CD4-positive, alpha-beta T cell treated with Interleukin-6 for 4 hours (primary cell): ENCODE data around the gene IL25.
"Not testable (repeated sequence)": the region's sequence is repeated elsewhere in the genome, so short reads cannot be mapped to it uniquely, and the experiment has no call there.

Source experiments
- DNase-seq: peaks from one replicate; pipeline ENCODE4 v3.0.0-alpha.2; 2020; ENCODE audit warnings: mixed read lengths

The IL25 gene

DNA sequence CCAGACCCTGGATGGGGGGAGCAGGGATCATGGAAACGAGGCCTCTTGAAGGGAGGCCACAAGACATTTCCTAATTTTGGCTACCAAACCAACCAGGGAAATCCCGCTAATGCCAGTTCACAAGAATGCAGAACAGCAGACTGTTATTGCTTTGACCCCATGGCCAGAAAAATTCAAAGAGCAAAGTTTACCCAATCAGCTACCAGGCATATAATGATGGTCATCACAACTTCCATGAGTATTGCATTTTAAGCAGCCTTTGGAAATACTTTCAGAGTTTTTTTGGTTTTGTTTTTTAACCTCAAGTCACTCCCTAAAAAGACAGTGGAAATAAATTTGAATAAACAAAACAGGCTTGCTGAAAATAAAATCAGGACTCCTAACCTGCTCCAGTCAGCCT lies at the start of gene IL25:
IL25 (plus strand) TSS at position 301 of the 400 bp plus-strand sequence.
- DNase-seq = no peak

DNA sequence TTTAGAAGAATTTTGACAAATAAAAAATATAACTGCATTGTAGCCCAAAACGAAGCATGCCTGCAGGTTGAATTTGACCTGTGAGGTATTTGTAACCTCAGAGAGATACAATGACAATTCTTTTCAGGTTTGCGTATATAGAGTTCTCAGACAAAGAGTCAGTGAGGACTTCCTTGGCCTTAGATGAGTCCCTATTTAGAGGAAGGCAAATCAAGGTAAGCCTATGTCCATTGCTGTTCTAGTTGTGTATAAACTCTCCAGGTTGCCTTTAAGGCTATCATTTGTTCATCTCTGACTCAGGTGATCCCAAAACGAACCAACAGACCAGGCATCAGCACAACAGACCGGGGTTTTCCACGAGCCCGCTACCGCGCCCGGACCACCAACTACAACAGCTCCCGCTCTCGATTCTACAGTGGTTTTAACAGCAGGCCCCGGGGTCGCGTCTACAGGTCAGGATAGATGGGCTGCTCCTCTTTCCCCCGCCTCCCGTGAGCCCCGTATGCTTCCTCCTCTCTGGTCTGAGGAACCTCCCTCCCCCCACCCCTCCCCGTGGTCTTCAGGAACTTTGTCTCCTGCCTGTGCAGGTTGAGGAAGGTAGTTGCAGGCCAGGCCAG lies 48.7 kb upstream of the IL25 start:
- DNase-seq = no peak

DNA sequence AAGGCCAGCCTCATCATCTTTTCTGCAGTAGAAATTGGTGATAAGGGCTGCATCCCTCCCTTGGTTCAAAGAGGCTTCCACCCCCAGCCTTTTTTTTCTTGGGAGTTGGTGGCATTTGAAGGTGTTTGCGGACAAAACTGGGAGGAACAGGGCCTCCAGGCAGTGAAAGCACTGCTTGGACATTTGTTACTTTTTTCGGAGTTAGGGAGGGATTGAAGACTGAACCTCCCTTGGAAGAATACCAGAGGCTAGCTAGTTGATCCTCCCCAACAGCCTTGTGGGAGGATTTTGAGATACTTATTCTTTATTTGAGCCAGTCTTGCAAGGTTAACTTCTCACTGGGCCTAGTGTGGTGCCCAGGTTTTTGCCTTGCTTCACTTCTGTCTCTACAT lies 48.2 kb upstream of the IL25 start:
- no peak for DNase-seq

DNA sequence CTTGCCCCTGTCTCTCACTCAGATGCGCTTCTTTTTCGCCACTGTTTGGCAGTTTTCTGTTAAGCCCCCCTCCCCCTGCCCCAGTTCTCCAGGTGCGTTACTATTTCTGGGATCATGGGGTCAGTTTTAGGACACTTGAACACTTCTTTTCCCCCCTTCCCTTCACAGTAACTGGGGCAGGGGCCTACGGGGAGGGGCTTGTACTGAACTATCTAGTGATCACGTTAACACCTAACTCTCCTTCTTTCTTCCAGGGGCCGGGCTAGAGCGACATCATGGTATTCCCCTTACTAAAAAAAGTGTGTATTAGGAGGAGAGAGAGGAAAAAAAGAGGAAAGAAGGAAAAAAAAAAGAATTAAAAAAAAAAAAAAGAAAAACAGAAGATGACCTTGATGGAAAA lies 47.6 kb upstream of the IL25 start:
- no peak for DNase-seq

DNA sequence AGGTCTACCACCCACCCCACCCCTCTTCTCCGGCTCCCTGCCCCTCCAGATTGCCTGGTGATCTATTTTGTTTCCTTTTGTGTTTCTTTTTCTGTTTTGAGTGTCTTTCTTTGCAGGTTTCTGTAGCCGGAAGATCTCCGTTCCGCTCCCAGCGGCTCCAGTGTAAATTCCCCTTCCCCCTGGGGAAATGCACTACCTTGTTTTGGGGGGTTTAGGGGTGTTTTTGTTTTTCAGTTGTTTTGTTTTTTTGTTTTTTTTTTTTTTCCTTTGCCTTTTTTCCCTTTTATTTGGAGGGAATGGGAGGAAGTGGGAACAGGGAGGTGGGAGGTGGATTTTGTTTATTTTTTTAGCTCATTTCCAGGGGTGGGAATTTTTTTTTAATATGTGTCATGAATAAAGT lies 46.9 kb upstream of the IL25 start:
- not testable (repeated sequence) for DNase-seq

DNA sequence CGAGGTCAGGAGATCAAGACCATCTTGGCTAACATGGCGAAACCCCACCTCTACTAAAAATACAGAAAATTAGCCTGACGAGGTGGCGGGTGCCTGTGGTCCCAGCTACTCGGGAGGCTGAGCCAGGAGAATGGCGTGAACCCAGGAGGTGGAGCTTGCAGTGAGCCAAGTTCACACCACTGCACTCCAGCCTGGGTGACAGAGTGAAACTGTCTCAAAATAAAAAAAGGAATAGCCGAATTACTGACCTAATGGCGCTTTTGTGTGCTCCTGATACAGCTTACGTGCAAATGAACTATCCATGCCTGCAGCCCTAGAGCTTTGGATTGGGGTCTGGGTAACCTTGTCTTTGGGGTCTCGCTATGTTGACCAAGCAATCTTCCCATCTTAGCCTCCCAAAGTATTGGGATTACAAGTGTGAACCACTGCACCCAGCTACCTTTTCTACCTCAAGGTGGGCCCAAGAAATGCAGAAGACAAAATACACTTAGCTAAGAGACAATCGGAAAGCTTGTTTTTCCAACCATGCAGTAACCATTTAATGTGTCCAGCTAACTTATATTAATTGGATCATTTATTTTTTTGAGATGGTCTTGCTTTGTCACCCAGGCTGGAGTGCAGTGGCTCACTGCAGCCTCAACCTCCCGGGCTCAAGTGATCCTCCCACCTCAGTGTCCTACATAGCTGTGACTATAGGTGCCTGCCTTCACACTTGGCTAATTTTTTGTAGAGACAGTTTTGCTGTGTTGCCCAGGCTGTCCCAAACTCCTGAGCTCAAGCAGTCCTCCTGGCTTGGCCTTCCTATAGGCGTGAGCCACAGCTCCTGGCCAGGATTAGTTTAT lies 45.9 kb upstream of the IL25 start:
- no peak for DNase-seq

DNA sequence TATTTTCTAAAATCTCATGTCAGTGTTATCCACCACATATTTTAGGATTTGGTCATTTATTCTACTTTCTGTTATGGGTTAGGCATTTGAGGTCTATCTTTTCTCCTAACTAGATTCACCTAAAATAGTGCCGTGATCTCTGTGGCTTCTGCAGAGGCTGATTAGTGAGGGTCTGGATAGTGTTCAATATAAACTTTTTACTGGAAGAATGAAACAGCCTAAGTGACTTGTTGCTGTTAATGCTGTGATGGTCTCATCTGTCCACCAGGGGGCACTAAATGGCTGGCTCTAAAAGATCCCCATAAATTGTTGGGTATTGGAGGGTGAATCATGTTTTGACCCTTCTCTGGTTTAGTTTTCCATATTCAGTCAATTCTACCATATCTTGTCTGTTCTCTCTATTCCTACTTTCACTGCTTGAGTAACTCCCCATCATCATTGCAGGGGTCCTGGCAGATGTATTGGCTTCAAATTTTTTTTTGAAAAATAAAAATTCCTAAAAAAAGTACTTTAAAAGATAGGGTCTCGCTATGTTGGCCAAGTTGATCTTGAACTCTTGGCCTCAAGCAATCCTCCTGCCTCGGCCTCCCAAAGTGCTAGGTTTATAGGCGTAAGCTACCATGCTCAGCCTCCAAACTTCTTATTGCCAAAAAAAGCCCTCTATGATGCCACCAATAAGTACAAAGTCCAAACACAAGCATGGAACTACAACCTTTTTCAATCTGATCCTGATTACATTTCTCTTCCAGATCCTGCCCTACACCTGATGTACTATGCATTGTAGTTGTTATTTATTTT lies 44.5 kb upstream of the IL25 start:
- DNase-seq = peak; percentile 75

DNA sequence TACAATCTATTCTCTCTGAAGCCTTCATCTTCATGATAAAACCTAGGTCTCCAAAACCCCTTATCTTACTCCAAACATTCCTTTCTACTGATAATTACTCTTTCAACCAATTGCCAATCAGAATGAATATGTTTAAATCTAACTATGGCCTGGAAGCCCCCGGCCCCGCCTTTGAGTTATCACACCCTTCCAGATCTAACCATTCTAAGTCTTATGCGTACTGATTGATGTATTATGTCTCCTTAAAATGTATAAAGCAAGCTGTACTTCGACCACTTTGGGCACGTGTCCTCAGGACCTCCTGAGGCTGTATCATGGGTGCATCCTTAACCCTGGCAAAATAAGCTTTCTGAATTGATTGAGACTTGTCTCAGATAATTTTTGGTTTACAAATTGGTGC lies 37.0 kb upstream of the IL25 start:
- no peak for DNase-seq

DNA sequence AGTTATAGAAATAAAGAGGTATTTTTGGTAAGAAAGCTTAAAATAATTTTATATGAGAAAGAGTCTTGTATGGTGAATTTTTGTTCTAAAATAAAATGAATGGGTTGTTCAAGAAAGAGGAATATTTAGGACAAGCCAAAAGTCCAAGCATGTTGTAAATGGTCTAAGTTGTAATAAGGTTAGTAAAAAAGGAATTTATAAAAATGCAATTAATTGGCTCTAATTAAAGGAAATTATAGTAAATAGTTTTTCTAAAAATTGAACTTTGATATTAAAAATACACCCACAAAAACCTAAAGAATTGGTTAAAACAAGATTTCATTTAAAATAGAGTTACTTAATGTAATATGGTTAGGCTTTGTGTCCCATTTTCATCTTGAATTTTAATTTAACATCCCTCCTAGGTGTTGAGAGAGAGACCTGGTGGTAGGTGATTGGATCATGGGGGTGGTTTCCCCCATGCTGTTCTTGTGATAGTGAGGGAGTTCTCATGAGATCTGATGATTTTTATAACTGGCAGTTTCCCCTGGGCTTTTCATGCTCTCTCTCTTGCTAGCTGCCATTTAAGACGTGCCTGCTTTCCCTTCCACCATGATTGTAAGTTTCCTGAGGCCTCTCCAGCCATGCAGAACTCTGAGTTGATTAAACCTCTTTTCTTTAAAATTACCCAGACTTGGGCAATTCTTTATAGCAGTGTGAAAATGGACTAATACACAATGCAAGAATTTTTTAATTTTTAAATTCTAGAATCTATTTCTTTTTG lies 32.9 kb upstream of the IL25 start:
- no peak for DNase-seq

DNA sequence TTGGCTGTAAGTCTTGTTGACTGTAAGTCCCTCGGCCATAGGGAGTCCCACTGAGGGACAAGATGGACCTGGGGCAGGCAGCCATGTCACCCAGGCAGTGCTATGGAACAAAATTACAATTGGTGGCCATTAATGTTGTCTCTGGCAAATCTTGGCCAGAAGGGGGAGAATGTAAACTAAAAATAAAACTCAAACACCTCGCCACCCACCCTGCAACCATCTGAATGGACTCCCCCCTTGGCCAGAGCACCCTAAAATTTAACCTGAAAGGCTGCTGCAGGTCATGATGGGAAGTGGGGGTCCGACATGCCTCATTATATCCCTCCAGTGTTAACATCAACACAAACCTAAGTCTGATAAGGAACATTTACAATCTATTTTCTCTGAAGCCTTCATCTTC lies 28.1 kb upstream of the IL25 start:
- no peak for DNase-seq

DNA sequence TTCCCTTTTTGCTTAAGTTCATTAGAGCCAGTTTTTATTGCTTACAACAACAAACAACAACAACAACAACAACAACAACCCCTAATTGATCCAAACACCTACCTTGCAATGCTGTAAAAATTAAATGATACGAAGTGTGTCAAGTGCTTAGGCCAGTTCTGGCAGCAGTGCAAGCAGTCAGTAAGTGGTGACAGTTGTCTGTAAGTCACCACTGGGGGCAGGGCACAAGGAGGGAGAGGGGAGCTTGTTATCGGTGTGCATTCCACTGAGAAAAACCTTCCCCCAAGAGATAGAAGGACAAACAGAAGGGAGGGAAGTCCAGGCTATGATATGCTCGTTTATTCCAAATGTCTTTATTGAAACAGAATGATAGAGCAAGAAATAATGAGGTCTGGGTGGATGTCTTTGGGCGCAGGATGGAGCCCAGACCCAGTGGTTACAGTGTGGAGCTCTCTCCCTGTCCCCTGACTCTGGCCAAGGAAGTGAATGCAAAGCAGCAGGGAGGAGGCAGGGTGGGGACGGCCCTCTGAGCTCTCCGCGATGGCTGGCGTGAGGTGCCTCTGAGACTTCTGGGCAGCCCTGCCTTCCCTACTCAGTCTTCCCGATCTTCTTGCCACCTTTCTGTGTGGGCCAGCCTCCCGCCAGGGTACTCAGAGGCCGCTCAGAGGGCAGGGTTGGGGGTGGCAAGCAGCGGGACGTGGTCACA lies 26.5 kb upstream of the IL25 start:
- no peak for DNase-seq

DNA sequence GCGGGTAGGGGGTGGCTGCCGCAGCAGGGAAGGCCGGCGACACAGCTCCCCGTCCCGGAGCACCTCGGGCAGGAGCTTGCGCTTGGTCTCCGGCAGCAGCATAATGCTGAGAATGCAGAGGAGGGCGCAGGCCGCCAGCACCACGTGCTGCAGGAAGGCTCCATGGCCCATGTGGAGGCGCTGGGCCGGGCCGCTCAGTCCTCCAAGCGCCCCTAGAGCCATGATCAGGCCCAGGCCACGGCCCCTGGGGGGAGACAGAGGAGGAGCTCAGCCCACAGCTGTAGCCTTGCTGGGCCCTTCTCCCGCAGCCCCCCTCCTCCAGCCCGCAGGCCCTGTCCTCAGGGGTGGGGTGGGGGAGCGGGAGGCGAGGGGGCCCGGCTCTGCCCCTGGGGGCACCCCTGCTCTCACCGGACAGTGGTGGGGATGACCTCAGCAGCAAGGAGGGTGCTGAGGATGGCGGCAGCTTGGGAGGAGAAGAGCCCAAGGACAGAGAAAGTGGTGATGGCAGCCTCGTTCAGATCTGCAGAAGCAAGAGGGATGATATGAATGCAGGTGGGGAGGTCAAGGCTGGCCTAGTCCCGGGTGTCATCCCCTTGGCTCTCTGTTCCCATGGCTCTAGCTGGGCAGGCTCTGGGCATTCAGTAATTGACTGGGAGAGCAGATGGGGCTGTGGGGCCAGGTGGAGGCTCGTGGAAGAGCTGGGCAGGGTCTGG lies 25.8 kb upstream of the IL25 start:
- DNase-seq = no peak

DNA sequence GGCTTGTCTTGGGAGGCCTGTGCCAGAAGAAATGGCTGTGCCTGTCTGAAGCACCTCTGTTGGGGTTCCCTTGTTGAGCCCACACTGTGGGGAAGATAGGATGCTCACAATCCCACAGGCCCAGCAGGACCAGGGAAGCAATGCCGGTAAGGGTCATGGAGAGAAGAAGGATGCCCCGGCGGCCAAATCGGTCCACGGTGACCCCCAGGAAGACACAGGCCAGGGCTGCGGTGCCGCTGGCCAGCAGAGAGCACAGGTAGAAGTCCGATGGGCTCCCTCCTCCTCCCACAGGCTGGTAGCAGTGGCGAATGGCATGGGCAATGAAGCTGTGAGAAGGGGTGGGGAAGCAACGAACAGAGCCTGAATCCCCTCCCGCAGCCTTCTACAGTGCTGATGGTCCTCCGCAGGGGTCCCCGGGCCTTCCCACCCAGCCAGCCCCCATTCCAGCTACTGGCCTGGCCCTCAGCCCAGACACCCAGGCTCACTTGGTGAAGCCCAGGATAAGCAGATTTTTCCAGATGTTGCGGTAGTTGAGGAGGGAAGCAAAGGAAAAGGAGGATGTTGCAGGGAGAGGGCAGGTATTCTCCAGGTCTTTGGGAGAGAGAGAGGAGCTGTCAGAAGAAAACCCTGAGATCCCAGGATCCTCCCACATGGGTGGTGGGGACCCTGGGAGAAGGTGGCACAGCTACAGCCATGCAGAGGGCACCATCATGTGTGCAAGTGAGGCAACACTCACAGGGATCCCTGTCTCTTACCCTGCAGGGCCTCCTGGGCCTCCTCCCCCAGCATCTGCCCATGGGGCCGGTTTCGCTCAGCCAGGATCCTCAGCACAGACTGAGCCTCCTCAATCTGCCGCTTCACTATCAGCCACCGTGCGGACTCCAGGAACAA lies 25.0 kb upstream of the IL25 start:
- no peak for DNase-seq

DNA sequence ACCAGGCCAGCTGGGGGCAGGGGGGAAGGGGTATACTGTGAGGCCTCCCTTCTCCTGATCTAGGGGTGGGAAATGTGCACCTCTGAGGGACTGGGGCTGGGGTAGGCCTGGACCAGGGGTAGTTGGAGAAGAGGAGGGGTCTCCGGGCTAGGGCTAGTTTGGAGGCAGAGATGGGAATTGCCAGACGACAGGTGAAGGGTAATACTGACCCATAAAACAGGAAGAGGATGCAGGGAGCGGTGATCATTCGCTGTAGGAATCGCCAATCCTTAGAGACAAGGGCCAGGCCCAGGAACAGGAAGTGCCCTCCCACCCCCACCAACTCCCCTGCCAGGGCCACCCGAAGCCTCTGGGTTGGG lies 24.3 kb upstream of the IL25 start:
- no peak for DNase-seq

DNA sequence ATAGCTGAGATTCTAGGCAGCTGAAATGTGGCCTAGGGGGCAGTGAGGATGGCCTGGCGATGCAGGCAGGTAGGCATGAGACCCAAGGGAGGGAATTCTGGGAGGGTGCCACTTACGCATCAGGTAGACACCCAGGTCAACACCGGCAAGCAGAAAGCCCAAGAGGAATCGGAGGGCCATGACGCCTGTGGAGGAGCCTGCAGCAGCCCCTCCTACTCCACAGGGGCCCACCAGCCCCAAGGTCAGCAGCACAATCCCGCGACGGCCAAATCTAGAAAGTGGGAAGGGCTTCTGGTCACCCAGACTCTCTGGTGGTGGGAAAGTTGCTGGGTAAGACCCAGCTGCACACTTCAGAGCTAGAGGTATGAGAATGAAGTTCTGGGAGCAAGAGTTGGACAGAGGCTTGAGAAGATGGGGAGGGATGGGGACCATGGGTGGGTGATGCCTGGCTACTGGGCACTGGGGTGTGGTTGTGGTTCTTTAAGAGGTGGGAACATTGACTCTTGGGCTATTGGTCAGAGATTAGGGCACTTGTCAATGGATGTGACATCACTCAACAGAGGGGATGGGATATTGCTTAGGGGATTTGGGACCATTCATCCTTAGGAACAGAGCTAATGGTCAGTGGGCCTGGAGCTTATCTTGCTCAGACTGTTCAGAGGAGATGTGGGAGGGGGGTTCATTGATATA lies 23.3 kb upstream of the IL25 start:
- DNase-seq = no peak

DNA sequence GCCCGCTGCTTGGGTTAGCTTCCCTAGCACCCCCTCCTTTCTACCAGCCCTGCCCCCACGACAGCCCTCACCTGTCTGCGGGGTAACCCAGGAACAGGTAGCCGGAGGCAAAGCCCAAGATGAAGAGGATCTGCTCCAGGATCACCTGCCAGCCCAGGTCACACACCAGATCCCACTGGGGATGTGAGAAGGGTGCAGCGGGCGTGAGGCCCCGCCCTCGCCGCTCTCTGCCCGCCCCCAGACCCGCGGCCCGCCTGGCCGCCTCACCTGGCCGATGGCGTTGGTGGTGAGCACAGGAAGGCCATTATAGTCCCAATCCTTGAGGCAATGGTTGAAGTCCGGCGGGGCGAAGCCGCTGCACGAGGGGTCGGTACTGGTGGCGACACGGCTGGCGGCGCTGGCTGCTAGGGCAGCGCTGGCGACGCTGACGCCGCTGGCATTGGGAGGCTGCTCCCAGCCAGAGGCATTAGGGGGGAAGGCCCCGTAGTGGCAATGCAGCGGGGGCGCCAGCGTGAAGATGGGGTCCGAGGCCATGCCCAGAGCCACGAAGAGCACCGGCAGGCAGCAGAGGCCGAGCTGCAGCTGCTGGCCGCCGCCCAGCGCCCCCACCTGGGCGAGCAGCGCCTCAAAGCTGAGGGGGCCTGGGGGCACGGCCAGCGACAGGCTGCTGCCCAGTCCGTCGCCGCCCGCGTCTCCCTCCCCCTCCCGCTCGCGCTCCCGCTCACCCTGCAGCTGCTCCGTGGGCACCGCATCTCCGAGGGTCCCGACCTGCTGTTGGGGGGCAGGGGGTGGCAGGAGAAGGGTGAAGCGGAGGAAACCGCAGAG lies 20.7 kb upstream of the IL25 start:
- DNase-seq = peak; percentile 23

DNA sequence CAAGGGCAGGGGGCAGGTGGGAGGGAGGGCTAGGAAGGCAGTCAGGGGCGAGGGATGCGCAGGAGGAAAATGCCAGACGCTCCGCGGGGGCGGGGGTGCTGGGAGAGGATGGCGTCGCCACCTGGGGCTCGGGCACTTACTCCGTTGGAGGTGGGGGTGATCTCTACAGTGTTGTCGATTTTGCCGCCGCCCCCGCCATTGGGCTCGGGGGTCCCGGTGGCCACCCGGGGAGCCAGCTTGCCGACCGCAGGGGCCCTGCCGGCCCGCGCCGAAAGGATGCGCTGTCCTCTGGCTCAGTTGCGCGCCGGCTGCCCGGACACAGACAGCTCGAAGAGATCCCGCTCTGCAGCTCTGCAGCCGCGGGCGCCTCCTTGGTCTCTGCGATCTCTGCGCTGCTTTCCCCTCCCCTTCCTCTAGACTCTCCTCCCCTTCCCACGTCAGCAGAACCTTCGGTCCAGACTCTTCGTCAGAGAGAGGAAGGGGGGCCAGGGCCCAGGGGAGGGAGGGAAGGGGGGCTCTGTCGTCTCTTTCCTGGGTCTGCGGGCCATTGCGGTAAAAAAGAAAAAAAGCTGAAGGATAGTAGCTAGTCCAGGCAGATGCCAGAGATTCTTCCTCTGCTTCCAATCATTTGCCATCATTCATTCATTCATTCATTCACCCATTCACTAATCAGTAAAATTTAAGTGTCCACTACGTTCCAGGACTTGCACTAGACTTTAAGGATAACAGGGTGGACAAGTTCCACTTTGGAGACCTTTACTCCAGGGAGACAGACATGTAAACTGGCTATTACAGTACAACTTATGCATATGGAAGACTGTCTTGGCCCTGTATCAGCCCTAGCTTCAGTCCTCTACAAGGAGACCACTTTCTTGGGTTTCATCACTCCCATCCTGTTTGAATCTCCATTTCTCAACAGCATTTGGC lies 19.8 kb upstream of the IL25 start, which contains the start of gene SLC22A17:
SLC22A17 (minus strand) TSS at position 382 of the 927 bp plus-strand sequence.
- DNase-seq = peak; percentile 74

DNA sequence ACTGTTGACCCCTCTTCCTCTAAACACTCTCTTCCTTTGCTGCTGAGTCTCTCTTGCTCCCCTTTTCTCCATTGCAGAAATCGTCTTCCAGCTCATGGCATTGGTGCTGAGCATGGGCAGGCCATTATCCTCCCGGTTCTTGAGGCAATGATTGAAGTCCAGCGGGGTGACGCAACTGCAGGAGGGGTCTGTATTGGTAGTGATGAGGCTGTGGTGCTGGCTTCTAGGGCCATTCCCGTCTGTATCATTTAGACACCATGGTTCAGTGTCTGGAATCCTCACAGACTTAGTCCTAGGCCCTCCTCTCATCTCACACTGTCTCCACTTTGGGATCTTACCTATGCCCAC lies 19.2 kb upstream of the IL25 start:
- DNase-seq = no peak
